Large intestine (tissue), 3 donors: ENCODE results near the gene MBTPS2. TPM values are rescaled to one million over a fixed set of nuclear protein-coding genes. Genes with fewer than 3 reads are reported as not detected.

Experiments used
- DNase-seq, 2 donors: peaks; one replicate each; pipeline versions ENCODE4 v3.0.0 to v3.0.0-alpha.2; 2013
- H3K27ac ChIP-seq: one replicate; pipeline ENCODE4 v1.5.1; 2013; ENCODE audit warnings: low read length
- H3K27me3 ChIP-seq: 2 replicates; pipeline ENCODE4 v1.6.1; 2013; ENCODE audit warnings: low read length; ENCODE audit not compliant: control insufficient read depth, insufficient read depth
- H3K36me3 ChIP-seq: 2 replicates; pipeline ENCODE4 v1.6.1; 2013; ENCODE audit warnings: low read length; ENCODE audit not compliant: control insufficient read depth, insufficient read depth
- H3K4me1 ChIP-seq: one replicate; pipeline ENCODE4 v1.6.1; 2013; ENCODE audit warnings: low read length; ENCODE audit not compliant: control insufficient read depth, insufficient read depth
- H3K4me3 ChIP-seq: one replicate; pipeline ENCODE4 v1.5.1; 2013; ENCODE audit warnings: low read length
- H3K9me3 ChIP-seq: one replicate; pipeline ENCODE4 v1.6.1; 2013; ENCODE audit warnings: mild to moderate bottlenecking, low read depth, low read length, moderate library complexity; ENCODE audit not compliant: control insufficient read depth
- WGBS: methylation state at CpG from one replicate; pipeline ENCODE4 v1.1.5; 2013; ENCODE audit warnings: low lambda C conversion rate; ENCODE audit not compliant: insufficient coverage; 5-methylcytosine and 5-hydroxymethylcytosine counted together
- polyA plus RNA-seq: library from polyadenylated mRNA; unstranded; fragments of 120-200 nt; gene quantifications from one replicate; pipeline ENCODE4 v1.2.1, GENCODE V29; 2013

The MBTPS2 gene
- polyA plus RNA-seq, 1 donor, result 19.1 TPM

- Histone ChIP-seq H3K4me1 (no peaks in the 10 kb centered on the region), H3K4me3 (no peak overlapping the region), H3K9me3 (no peaks in the 10 kb centered on the region), H3K27me3 (no peaks in the 10 kb centered on the region), H3K27ac (no peak overlapping the region), H3K36me3 (no peaks in the 10 kb centered on the region)
- WGBS, result no CpG with 5 or more reads among the region's 1 CpG
- DNase-seq, result no peak
Measured at GRCh38 chrX:21930986-21931385, 91.6 kb downstream of the MBTPS2 start.

GRCh38 chrX:21932292-21933002 is 93.0 kb downstream of the MBTPS2 start:
- no peaks in the 10 kb centered on the region for H3K36me3 ChIP-seq
- H3K27me3 ChIP-seq, result no peaks in the 10 kb centered on the region
- no peak overlapping the region for H3K27ac ChIP-seq
- DNase-seq, result no peak
- no peaks in the 10 kb centered on the region for H3K9me3 ChIP-seq
- no peak overlapping the region for H3K4me3 ChIP-seq
- WGBS, result 78% methylated on average over 3 of the region's 11 CpGs
- H3K4me1 ChIP-seq, result no peaks in the 10 kb centered on the region

- H3K27ac ChIP-seq, result no peak overlapping the region
- no CpG with 5 or more reads among the region's 7 CpGs for WGBS
- no peak overlapping the region for H3K4me3 ChIP-seq
- no peaks in the 10 kb centered on the region for H3K4me1 ChIP-seq
- no peaks in the 10 kb centered on the region for H3K27me3 ChIP-seq
- no peak for DNase-seq
- no peaks in the 10 kb centered on the region for H3K36me3 ChIP-seq
- no peaks in the 10 kb centered on the region for H3K9me3 ChIP-seq
Measured at GRCh38 chrX:21933077-21933476, 93.7 kb downstream of the MBTPS2 start.

GRCh38 chrX:21934414-21934813 is 95.0 kb downstream of the MBTPS2 start:
- Histone ChIP-seq H3K27ac (no peak overlapping the region), H3K4me1 (no peaks in the 10 kb centered on the region), H3K27me3 (no peaks in the 10 kb centered on the region), H3K9me3 (no peaks in the 10 kb centered on the region), H3K36me3 (no peaks in the 10 kb centered on the region), H3K4me3 (no peak overlapping the region)
- DNase-seq, result no peak
- WGBS, result no CpG with 5 or more reads among the region's 3 CpGs

Other genes with a start within 250 kb of the MBTPS2 start
- gene KLHL34, start 181.3 kb upstream of the MBTPS2 start, polyA plus RNA-seq, result 0.81 TPM
- 4.9 TPM for gene SMPX, start 81.5 kb upstream of the MBTPS2 start, polyA plus RNA-seq
- 2.8 TPM for gene YY2, start 16.4 kb downstream of the MBTPS2 start, polyA plus RNA-seq
- 87.3 TPM for gene SMS, start 101.1 kb downstream of the MBTPS2 start, polyA plus RNA-seq
- gene PHEX, start 192.7 kb downstream of the MBTPS2 start, polyA plus RNA-seq, result 0.55 TPM